Activated T-cell treated with anti-CD3 and anti-CD28 coated beads, Interleukin-2, amount 50 U/mL, for 24 hours (primary cell): ENCODE data around the gene MOB3C.

Source experiments
- DNase-seq: peaks from one replicate; pipeline ENCODE4 v3.0.0-alpha.2; 2020
- H3K27ac Mint-ChIP-seq: 2 replicates; pipeline ENCODE4 v1.8.0; 2020; ENCODE audit warnings: mild to moderate bottlenecking, mixed read lengths
- H3K27me3 Mint-ChIP-seq: 2 replicates; pipeline ENCODE4 v1.8.0; 2020; ENCODE audit warnings: mixed read lengths
- H3K36me3 Mint-ChIP-seq: 2 replicates; pipeline ENCODE4 v1.8.0; 2020; ENCODE audit warnings: low read depth, mixed read lengths
- H3K4me1 Mint-ChIP-seq: 2 replicates; pipeline ENCODE4 v1.8.0; 2020; ENCODE audit warnings: low read depth, mixed read lengths
- H3K4me3 Mint-ChIP-seq: 2 replicates; pipeline ENCODE4 v1.8.0; 2020; ENCODE audit warnings: mild to moderate bottlenecking, moderate library complexity, mixed read lengths
- H3K9me3 Mint-ChIP-seq: 2 replicates; pipeline ENCODE4 v1.8.0; 2020; ENCODE audit warnings: mixed read lengths

MOB3C gene

DNA sequence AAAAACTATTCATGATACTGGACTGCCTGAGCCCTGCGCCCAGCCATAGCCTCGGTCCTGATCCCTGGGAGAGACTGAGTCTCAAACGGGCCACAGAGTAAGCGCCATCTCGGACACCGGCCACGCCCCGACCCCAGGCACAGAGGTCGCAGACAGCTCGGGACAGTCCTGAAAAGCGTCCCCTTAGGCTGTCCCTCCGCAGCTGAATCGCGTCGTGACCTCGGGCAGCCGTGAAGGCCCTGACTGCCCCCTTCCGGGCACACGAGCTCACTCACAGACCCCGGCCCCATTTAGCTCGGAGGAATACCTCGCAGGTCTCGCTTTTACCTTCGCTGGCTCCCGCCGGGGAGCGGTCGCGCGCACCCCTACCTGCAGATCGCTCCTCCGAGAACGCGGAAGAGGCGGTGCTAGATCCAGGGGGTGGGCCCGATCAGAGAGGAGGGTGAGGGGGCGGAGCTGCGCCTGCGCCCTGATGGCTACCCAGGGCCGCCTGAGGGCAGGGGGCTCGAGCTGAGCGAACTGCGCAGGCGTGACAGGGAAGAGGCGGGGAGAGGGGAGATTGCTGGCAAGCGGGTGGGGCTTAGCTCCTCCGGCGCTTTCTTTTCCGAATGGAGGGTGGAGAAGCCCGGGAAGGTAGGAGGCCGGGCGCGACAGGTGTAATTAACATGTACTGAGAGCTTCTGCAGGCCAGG, 12.6 kb downstream of the MOB3C start, which contains the start of gene MKNK1:
TSS of gene MKNK1 (minus strand) at position 411 of the 692 bp plus-strand sequence. CDS start 20,941 bp downstream, outside the sequence.
- Mint-ChIP-seq H3K36me3 (peaks cover 27% of the 10 kb centered on the region), H3K9me3 (no peaks in the 10 kb centered on the region), H3K27ac (peak within 1 kb of the TSS; percentile 93), H3K27me3 (no peaks in the 10 kb centered on the region), H3K4me3 (peak within 1 kb of the TSS; percentile 93), H3K4me1 (peaks cover 51% of the 10 kb centered on the region)
- DNase-seq, result peak; percentile 98

DNA sequence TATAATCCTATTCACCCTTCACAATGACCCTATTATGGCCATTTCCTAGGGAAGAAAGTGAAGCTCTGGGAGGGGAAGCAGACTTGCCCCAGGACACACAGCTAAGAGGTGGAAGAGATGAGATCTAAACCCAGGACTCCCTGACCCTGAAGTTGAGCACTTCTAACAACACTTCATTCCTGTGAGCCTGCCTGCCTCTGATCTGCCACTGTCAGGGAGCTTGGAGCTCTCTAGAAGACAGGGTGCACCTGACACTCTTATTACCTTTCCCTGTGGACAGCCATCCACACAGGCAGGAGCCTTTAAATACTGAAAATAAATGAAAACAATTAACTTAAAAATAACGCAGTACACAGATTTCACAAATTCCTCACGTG, 13.1 kb downstream of the MOB3C start:
- H3K9me3 Mint-ChIP-seq, result no peaks in the 10 kb centered on the region
- DNase-seq, result no peak
- no peaks in the 10 kb centered on the region for H3K27me3 Mint-ChIP-seq
- H3K4me3 Mint-ChIP-seq, result peak overlapping the region; percentile 93
- H3K36me3 Mint-ChIP-seq, result peaks cover 22% of the 10 kb centered on the region
- H3K4me1 Mint-ChIP-seq, result peaks cover 55% of the 10 kb centered on the region
- peak overlapping the region; percentile 93 for H3K27ac Mint-ChIP-seq

DNA sequence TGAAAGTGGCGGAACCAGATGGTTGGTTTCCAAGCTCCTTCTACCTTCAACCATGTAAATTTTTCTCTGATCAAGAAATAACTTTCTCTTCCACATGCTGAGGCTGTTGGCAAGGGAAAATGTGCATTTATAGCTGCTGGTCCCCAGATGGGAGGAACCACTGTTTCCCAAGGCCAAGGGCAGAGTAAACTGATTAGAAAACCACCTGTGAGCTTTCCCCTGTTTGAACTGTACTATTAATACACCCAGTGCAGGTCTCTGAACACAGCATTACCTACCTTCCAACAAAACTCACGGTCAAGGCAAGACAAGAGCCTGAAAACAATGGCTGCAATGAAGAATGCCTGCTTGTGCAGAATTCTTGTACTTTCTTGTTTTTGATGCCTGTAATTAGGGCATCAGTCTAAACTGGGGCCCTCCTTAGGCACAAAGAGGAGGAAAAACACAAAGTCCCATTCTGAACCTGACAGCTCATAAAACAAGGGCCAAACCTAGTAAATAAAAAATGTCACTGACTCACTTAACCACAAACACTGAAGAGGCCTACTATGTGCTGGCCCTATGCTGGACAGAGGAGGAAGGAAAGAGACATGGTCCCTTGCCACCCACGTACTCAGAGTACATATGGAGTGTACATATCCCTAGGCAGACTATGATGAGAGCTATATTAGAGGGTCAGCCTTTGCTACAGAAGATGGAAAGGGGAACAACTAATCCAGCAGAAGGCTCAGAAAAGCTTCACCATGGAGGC, 15.2 kb downstream of the MOB3C start:
- H3K4me1 Mint-ChIP-seq, result peaks cover 59% of the 10 kb centered on the region
- H3K4me3 Mint-ChIP-seq, result no peak overlapping the region
- no peaks in the 10 kb centered on the region for H3K27me3 Mint-ChIP-seq
- H3K9me3 Mint-ChIP-seq, result no peaks in the 10 kb centered on the region
- no peak for DNase-seq
- peaks cover 13% of the 10 kb centered on the region for H3K36me3 Mint-ChIP-seq
- H3K27ac Mint-ChIP-seq, result peak overlapping the region; percentile 3

DNA sequence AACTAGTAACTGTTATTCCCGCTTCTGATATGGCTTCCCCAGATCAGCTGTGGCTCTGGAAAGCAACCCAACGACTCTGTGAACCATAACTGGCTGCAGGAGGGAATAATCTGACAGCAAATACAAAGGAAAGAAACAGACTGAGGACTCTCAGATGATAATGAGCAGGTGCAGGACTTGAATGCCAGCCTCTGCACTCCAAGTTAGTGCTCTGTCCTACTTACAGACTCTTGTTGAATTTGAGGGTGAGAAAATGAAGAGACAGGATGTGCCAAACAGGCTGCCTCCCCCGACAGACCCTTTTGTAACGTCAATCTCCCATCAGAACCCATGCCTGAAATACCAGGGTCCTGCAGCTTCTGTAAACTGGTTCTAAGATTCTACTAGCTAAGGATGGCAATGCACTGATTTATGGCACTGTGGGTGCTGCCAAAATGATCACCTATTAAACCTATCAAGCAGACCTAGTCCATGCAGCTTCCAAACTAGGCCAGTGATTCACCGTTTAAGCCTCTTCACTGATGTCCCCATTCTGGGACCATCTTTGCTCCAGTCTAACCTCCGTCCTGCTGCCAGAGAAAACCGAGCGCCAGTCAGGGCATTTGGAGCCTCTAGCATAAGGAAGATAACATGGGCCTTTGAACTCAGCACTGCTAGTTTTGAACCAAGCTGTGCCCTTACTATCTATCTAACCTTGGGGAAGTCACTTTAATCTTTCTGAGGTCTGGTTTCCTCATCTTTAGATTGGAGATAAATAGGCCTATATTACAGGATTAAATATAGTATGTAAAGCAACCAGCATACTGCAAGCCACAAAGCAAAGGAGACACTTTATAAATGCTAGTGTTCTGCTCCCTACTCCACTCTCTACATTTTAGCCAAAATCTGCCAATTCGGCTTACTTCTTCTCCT, 17.3 kb downstream of the MOB3C start:
- H3K27ac Mint-ChIP-seq, result peak overlapping the region; percentile 42
- H3K36me3 Mint-ChIP-seq, result peaks cover 13% of the 10 kb centered on the region
- no peaks in the 10 kb centered on the region for H3K27me3 Mint-ChIP-seq
- H3K9me3 Mint-ChIP-seq, result no peaks in the 10 kb centered on the region
- H3K4me1 Mint-ChIP-seq, result peaks cover 62% of the 10 kb centered on the region
- no peak overlapping the region for H3K4me3 Mint-ChIP-seq
- DNase-seq, result no peak

DNA sequence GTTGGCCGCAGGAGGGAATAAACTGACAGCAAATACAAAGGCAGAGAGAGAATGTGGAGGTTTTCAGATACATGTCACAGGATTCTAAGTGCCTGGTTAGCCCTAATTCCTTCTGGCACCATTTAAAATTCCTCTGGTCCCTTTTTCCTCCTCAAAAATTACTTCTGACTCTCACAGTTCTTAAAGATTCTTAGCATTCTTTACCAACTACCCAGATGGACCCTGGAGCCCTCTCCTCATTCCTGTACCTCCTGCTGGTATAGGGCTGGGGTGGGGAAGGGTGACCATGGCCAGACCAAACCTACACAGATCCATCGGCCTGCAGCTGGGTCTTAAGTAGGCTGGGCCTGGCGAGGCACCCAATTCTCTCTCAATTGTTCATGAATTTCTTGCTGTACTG, 19.8 kb downstream of the MOB3C start:
- Mint-ChIP-seq H3K27me3 (no peaks in the 10 kb centered on the region), H3K27ac (no peak overlapping the region), H3K9me3 (no peaks in the 10 kb centered on the region), H3K4me1 (peaks cover 52% of the 10 kb centered on the region), H3K4me3 (no peak overlapping the region), H3K36me3 (peaks cover 30% of the 10 kb centered on the region)
- DNase-seq, result no peak

DNA sequence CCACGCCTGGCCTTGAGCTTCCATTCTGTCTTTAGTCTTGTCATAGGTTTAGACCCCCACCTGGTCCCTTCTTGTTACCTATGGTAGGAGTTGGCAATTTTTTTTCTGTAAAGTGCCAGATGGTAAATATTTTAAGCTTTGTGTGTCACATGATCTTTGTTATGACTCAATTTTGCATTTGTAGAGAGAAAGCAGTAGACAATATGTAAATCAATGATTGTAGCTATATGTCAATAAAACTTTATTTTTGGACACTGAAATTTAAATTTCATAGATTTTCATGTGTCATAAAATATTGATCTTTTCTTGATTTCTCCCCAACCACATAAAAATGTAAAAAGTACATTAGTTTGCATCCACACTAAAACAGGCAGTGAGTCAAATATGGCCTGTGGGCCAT, 20.6 kb downstream of the MOB3C start:
- Mint-ChIP-seq H3K36me3 (peaks cover 38% of the 10 kb centered on the region), H3K9me3 (no peaks in the 10 kb centered on the region), H3K27ac (no peak overlapping the region), H3K4me1 (peaks cover 46% of the 10 kb centered on the region), H3K4me3 (no peak overlapping the region), H3K27me3 (no peaks in the 10 kb centered on the region)
- DNase-seq, result no peak

DNA sequence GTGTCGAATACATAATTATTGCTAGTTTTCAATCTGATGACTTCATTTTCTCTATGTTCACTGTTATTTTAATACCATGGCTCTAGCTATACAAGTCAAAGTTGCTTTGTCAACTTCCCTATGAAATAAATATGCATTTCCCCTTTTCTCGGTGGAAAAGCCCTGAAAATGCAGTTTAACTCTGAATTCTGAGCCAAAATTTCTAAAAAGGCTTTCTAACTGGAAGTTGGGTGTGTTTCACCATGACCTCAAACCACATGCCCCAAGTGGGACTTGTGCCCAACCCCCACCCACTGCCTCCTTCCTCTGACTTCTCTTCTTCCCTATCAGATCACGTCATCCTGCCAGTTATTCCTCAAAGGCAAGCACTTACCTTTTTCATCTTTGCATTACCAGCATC, 21.5 kb downstream of the MOB3C start:
- no peak for DNase-seq
- Mint-ChIP-seq H3K9me3 (no peaks in the 10 kb centered on the region), H3K27me3 (no peaks in the 10 kb centered on the region), H3K27ac (no peak overlapping the region), H3K36me3 (peaks cover 44% of the 10 kb centered on the region), H3K4me1 (peaks cover 41% of the 10 kb centered on the region), H3K4me3 (no peak overlapping the region)

DNA sequence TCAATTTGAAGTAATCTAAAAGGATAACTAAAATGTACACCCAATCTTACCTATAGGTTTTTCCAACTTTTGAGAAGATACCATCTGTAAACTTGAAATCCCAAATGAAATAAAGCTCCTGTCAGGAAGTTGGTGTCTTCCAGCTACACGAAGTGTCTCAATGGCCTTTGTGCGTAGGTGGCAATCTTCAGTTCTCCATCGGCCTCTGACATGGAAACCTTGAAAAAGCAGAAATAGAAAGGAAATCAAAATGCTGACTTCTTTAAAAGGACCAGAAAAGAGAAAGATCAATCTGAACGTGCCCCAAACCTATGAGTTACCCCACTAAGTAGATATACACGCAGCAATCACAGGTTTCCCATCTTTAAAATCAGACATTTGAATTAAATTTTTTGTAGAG, 22.5 kb downstream of the MOB3C start:
- no peak overlapping the region for H3K27ac Mint-ChIP-seq
- no peak overlapping the region for H3K4me3 Mint-ChIP-seq
- H3K27me3 Mint-ChIP-seq, result no peaks in the 10 kb centered on the region
- H3K4me1 Mint-ChIP-seq, result peaks cover 31% of the 10 kb centered on the region
- no peak for DNase-seq
- peaks cover 54% of the 10 kb centered on the region for H3K36me3 Mint-ChIP-seq
- no peaks in the 10 kb centered on the region for H3K9me3 Mint-ChIP-seq

DNA sequence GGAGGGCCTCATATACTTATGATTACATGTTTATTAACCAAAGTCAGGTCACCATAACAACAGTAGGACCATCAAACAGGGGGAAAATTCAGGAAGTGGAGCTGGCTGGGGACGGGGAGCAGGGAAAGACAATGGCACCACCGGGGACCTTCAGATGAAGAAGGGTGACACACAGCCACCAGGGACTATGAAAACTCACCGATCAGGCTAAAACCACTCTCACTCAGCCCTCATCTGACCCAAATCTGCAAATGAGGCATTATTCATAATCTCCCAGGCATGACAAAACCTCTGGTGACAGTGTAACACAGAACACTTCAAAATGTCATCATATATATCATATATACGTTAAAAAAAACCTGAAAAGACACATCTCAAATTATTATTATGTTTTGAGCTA, 23.8 kb downstream of the MOB3C start:
- H3K27ac Mint-ChIP-seq, result no peak overlapping the region
- H3K4me1 Mint-ChIP-seq, result peaks cover 23% of the 10 kb centered on the region
- H3K36me3 Mint-ChIP-seq, result peaks cover 62% of the 10 kb centered on the region
- DNase-seq, result no peak
- H3K9me3 Mint-ChIP-seq, result no peaks in the 10 kb centered on the region
- H3K4me3 Mint-ChIP-seq, result no peak overlapping the region
- no peaks in the 10 kb centered on the region for H3K27me3 Mint-ChIP-seq

DNA sequence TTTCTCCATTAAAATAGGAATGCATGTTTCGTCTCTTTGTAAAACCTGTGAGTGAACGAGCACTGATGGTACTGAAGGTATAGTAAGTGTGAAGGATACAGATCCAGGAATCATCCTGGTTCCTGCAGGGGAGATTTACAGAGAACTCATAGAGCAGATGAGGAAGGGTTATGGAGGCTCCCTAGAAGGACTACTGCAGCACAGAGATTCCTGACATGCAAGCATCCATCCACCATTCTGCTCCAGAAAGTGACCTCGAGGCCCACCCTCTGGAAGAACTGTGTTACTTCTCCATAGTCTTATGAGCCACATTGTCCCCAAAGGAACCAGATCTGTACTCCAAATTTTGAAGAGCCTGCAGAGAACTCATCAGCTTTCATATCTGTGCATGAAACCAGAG, 27.1 kb downstream of the MOB3C start:
- H3K4me3 Mint-ChIP-seq, result no peak overlapping the region
- H3K4me1 Mint-ChIP-seq, result peaks cover 9% of the 10 kb centered on the region
- no peaks in the 10 kb centered on the region for H3K27me3 Mint-ChIP-seq
- H3K27ac Mint-ChIP-seq, result no peak overlapping the region
- peaks cover 90% of the 10 kb centered on the region for H3K36me3 Mint-ChIP-seq
- no peak for DNase-seq
- H3K9me3 Mint-ChIP-seq, result no peaks in the 10 kb centered on the region

DNA sequence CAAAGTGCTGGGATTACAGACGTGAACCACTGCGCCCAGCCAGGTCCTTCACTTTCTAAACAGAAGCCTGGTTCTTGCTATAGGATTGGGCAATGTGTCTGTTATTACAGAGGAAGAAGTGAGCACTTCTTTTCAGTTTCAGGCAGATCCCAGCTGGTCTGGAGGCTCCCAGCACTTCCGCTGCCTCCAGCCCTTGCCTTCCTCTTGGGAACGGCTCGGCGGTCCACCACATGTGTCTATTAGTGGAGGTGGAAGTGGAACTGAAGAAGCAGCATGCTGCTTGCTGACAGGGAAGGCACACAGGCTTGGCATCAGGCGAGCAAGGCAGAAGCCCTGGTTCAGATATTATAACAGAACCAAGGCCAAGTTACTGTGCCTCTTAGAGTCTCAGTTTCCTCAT, 29.5 kb downstream of the MOB3C start:
- Mint-ChIP-seq H3K36me3 (peaks cover 92% of the 10 kb centered on the region), H3K9me3 (no peaks in the 10 kb centered on the region), H3K4me1 (peaks cover 18% of the 10 kb centered on the region), H3K27me3 (no peaks in the 10 kb centered on the region), H3K4me3 (no peak overlapping the region), H3K27ac (no peak overlapping the region)
- DNase-seq, result no peak

DNA sequence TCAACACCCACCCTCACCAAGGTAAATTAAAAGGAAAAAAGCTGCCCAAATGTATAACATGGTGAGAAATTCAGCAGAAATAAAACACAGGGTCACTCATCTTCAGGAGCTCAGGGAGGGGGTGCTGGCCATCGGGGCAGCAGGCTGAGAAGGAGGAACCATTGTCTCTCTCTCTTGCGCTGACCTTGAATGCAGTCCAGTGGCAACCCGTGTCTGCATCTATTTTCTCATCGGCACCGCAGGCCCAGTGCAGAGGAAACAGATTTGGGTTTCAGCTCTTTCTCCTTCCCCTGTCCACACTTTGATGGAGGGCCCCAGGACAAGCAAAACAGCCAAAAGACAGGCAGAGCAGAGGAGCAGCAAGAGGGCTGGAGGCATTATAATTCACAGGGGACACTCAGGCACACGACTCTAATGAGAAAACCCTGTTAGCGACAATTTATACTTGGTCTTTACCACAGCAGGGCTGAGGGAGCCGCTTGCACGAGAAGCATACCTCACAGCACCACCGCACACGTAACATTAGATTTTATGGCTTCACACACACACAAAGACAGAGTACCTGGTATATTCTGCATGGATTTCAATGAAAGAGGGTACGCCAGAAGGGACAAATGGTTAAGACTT, 31.2 kb downstream of the MOB3C start:
- peaks cover 31% of the 10 kb centered on the region for H3K4me1 Mint-ChIP-seq
- no peaks in the 10 kb centered on the region for H3K27me3 Mint-ChIP-seq
- H3K4me3 Mint-ChIP-seq, result no peak overlapping the region
- no peaks in the 10 kb centered on the region for H3K9me3 Mint-ChIP-seq
- DNase-seq, result no peak
- H3K36me3 Mint-ChIP-seq, result peaks cover 91% of the 10 kb centered on the region
- no peak overlapping the region for H3K27ac Mint-ChIP-seq

DNA sequence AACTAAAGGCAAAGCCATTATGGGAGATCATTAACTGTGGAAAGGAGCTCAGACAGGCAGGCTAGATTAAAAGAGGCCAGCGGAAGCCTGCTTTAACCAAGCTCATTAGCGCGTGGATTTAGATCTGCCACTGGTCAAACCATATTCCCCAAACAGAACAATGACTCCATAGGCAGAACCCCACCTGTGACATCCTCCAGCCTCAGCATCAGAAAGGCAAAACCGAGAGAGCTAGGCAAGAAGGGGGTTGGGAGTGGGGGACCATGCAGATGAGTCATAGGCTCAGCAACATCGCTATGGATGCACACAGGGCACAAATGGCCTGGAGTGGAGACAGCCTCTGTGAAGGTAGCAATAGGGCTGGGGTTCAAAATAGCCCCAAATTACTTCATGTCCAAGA, 33.1 kb downstream of the MOB3C start:
- no peak overlapping the region for H3K27ac Mint-ChIP-seq
- H3K36me3 Mint-ChIP-seq, result peaks cover 89% of the 10 kb centered on the region
- H3K27me3 Mint-ChIP-seq, result no peaks in the 10 kb centered on the region
- H3K4me3 Mint-ChIP-seq, result no peak overlapping the region
- DNase-seq, result no peak
- H3K9me3 Mint-ChIP-seq, result no peaks in the 10 kb centered on the region
- peaks cover 34% of the 10 kb centered on the region for H3K4me1 Mint-ChIP-seq

DNA sequence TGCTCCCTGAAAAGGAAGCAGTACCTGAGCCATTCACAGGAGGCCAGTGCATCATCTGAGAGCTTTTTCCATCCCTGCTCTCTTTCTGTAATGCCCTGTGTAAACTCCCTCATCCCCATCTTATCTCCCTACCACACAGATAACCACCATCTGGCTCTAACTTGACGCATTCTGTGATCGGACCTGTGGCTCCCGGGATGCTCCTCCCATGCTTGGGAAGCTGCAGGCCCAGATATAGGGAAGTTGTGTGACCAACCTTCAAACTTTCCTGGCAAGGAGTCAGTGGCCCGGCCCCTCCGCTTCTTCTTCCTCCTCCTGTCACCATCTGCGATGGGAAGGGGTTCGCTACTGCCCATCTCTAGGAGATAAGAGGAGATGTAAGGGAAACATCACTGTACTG, 33.6 kb downstream of the MOB3C start:
- DNase-seq, result no peak
- no peak overlapping the region for H3K4me3 Mint-ChIP-seq
- H3K4me1 Mint-ChIP-seq, result peaks cover 34% of the 10 kb centered on the region
- no peaks in the 10 kb centered on the region for H3K27me3 Mint-ChIP-seq
- peaks cover 92% of the 10 kb centered on the region for H3K36me3 Mint-ChIP-seq
- no peaks in the 10 kb centered on the region for H3K9me3 Mint-ChIP-seq
- H3K27ac Mint-ChIP-seq, result peak overlapping the region; percentile 95
